GM12892 (cell line): ENCODE measurements around the gene LRRC34.

ENCODE experiments used
- POLR2A ChIP-seq: IDR thresholded peaks from 2 replicates; pipeline ENCODE4 v1.6.1; 2011; ENCODE audit warnings: low read depth, low read length, control low read depth
- POLR2AphosphoS5 ChIP-seq: IDR thresholded peaks from 2 replicates; pipeline ENCODE4 v1.6.1; 2011; ENCODE audit warnings: low read depth, low read length, control low read depth
- TAF1 ChIP-seq: IDR thresholded peaks from 2 replicates; pipeline ENCODE4 v1.6.1; 2011; ENCODE audit warnings: low read depth, mild to moderate bottlenecking, control low read depth, low read length, borderline replicate concordance

DNA sequence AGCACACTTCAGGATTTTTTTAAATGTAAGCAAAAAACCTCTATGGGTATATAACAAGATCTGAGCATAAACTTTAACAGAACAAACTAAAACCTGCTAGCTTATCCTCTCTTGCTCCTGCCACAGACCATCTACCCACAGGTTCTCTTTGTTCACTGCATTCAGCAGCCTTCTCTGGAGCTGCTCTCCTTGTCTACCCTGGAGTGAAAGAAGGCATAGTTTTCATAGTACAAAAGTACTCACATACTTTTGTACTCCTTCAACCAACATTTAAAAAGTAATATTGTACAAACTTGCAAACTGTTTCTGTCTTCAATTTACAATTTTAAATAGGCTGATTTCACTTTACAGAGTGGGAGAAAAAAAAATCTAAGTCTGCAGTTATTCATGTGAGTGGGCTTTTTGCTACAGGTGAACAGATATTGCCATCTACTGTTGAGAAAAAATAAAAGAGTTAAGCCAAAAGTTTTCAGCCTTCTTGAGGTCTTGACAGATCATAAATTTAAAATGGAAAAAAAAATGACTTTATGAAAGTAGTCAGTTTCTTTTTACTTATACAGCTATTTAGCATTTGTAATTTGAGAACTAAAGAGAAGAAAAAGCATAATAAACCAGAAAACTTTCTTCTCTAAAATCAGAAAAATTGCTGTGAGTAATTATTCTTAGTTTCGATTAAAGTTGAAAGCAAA lies 68.2 kb downstream of the LRRC34 start:
- TF ChIP-seq TAF1, result no peak
- TF ChIP-seq POLR2A, result no peak
- no peak for TF ChIP-seq POLR2AphosphoS5
